Choroid plexus epithelial cell (primary cell): Measurements from ENCODE around the gene VTCN1.
A peak's percentile ranks its signal among the peaks of the same experiment; 100 is the strongest.

ENCODE experiments used
- DNase-seq: peaks from one replicate; pipeline ENCODE4 v3.0.0-alpha.2; 2010; ENCODE audit warnings: low read depth
- H3K4me3 ChIP-seq: 2 replicates; pipeline ENCODE4 v1.5.1; 2011; ENCODE audit warnings: low read depth, mild to moderate bottlenecking, control low read depth, low read length, moderate library complexity
- CTCF ChIP-seq: conservative IDR thresholded peaks from 2 replicates; pipeline ENCODE4 v1.5.1; 2011; ENCODE audit warnings: low read depth, mild to moderate bottlenecking, control low read depth, inconsistent platforms, low read length, moderate library complexity

The VTCN1 gene

DNA sequence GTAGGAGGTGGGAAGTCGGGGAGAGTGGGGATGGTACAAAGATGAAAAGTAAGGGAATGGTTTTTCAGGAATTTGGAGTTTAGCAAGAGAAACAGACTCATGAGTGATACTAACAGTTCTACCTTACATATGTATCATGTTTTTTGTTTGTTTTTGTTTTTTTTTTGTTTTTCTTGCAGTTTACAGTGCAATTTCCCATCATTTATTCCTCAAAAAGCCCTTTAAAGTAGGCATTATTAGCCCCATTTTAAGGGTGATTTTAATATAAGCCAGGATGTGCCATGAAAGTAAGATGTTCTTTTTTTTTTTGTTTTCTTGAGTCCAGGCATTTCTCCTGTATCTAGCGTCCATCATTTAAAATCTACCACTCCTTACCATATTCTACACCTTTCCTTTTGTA, 75.4 kb downstream of the VTCN1 start:
- no peak overlapping the region for H3K4me3 ChIP-seq
- no peak for TF ChIP-seq CTCF
- no peak for DNase-seq

- TF ChIP-seq CTCF, result no peak
- no peak for DNase-seq
- H3K4me3 ChIP-seq, result no peak overlapping the region
Observed at GRCh38 chr1:117130526-117130925, 80.2 kb downstream of the VTCN1 start.

GRCh38 chr1:117128323-117129079, 82.2 kb downstream of the VTCN1 start:
- DNase-seq, result peak; percentile 79
- peak; percentile 57 for TF ChIP-seq CTCF
- no peak overlapping the region for H3K4me3 ChIP-seq

- peak; percentile 58 for DNase-seq
- TF ChIP-seq CTCF, result no peak
- H3K4me3 ChIP-seq, result no peak overlapping the region
Observed at GRCh38 chr1:117127795-117128194, 82.9 kb downstream of the VTCN1 start.

DNA sequence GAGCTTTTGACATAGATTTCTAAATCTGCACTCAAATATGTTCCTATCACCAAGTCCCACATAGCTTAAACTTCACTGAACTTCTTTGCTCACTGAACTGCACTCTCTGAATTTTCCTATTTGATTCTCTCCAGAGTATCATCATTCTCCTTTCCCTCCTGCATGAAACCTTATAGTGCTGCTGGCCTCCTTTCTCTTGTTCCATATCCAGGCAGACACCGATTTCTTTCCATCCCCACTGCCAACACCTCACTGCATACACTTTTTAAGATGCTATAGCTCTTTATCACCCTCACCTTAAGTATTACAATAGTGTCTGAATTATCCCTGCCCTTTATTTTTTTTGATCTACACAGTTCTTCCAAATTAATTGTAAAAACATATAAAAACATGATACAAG, 86.1 kb downstream of the VTCN1 start:
- no peak overlapping the region for H3K4me3 ChIP-seq
- no peak for DNase-seq
- TF ChIP-seq CTCF, result no peak

GRCh38 chr1:117123274-117123673, 87.5 kb downstream of the VTCN1 start:
- H3K4me3 ChIP-seq, result no peak overlapping the region
- DNase-seq, result no peak
- no peak for TF ChIP-seq CTCF
